HepG2 (cell line): ENCODE results near the gene TEX14. TPM values are rescaled to one million over a fixed set of nuclear protein-coding genes. Genes with fewer than 3 reads are reported as not detected.

Experiments used
- ATF7 ChIP-seq, 2 experiments: fragments of 450-650 bp in 1 of 2; sonication (generic) in 1 of 2; formaldehyde crosslinking in 1 of 2; IDR thresholded peaks; 2 replicates each; pipeline versions ENCODE4 v1.4.0 to v1.6.1; 2016 to 2020; ENCODE audit warnings: antibody characterized with exemption in 1 of 2, mild to moderate bottlenecking in 1 of 2, missing genetic modification reagents in 1 of 2
- ATM ChIP-seq: fragments of 450-650 bp; IDR thresholded peaks from 2 replicates; pipeline ENCODE4 v1.7.1; 2017; ENCODE audit warnings: mild to moderate bottlenecking, borderline replicate concordance
- CENPX ChIP-seq: sonication (generic); formaldehyde crosslinking; IDR thresholded peaks from 2 replicates; pipeline ENCODE4 v1.9.0; 2021; ENCODE audit warnings: mild to moderate bottlenecking, missing genetic modification reagents, moderate library complexity
- JUND ChIP-seq: sonication (generic); formaldehyde crosslinking; IDR thresholded peaks from 2 replicates; pipeline ENCODE4 v1.8.0; 2022; ENCODE audit warnings: mild to moderate bottlenecking, missing genetic modification reagents
- MTF2 ChIP-seq: sonication (generic); formaldehyde crosslinking; IDR thresholded peaks from 2 replicates; pipeline ENCODE4 v1.5.0; 2020; ENCODE audit warnings: missing genetic modification reagents, borderline replicate concordance
- MXD4 ChIP-seq: IDR thresholded peaks from 2 replicates; pipeline ENCODE4 v1.6.1; 2016; ENCODE audit warnings: mild to moderate bottlenecking, missing biosample characterization, missing genetic modification reagents
- RCOR2 ChIP-seq: IDR thresholded peaks from 2 replicates; pipeline ENCODE4 v1.6.1; 2016; ENCODE audit warnings: missing biosample characterization, missing genetic modification reagents
- RNF219 ChIP-seq: sonication (generic); formaldehyde crosslinking; IDR thresholded peaks from 2 replicates; pipeline ENCODE4 v1.5.0; 2020; ENCODE audit warnings: mild to moderate bottlenecking, missing genetic modification reagents
- RXRA ChIP-seq: sonication (generic); formaldehyde crosslinking; IDR thresholded peaks from 2 replicates; pipeline ENCODE4 v1.5.1; 2020; ENCODE audit warnings: missing genetic modification reagents
- RXRB ChIP-seq: IDR thresholded peaks from 2 replicates; pipeline ENCODE4 v1.6.1; 2016; ENCODE audit warnings: borderline replicate concordance, missing genetic modification reagents, missing compliant biosample characterization
- SMAD1 ChIP-seq: sonication (generic); formaldehyde crosslinking; IDR thresholded peaks from 2 replicates; pipeline ENCODE4 v1.4.0; 2020; ENCODE audit warnings: missing genetic modification reagents, low read depth, mild to moderate bottlenecking, borderline replicate concordance
- SMAD3 ChIP-seq: sonication (generic); formaldehyde crosslinking; IDR thresholded peaks from 2 replicates; pipeline ENCODE4 v1.4.0; 2020; ENCODE audit warnings: missing genetic modification reagents
- SP5 ChIP-seq: IDR thresholded peaks from 2 replicates; pipeline ENCODE4 v1.6.1; 2016; ENCODE audit warnings: low read depth, borderline replicate concordance
- TRIM24 ChIP-seq: sonication (generic); formaldehyde crosslinking; IDR thresholded peaks from 2 replicates; pipeline ENCODE4 v1.8.0; 2022; ENCODE audit warnings: mild to moderate bottlenecking, missing genetic modification reagents
- ZNF530 ChIP-seq: sonication (generic); formaldehyde crosslinking; IDR thresholded peaks from 2 replicates; pipeline ENCODE4 v1.5.0; 2020; ENCODE audit warnings: low read depth, mild to moderate bottlenecking, missing genetic modification reagents
- ZNF563 ChIP-seq: sonication (generic); formaldehyde crosslinking; IDR thresholded peaks from 2 replicates; pipeline ENCODE4 v1.8.0; 2022; ENCODE audit warnings: mild to moderate bottlenecking, moderate library complexity, missing genetic modification reagents
- ZNF577 ChIP-seq: sonication (generic); formaldehyde crosslinking; IDR thresholded peaks from 2 replicates; pipeline ENCODE4 v1.4.0; 2020; ENCODE audit warnings: mild to moderate bottlenecking, low read depth, missing genetic modification reagents, borderline replicate concordance
- ZNF629 ChIP-seq: sonication (generic); formaldehyde crosslinking; conservative IDR thresholded peaks from 2 replicates; pipeline ENCODE4 v1.5.0; 2020; ENCODE audit warnings: missing genetic modification reagents
- polyA plus RNA-seq, 8 experiments: library from polyadenylated mRNA; depleted of rRNA in 3 of 8; stranded (reverse) in 7 of 8; unstranded in 1 of 8; fragments of >200 nt; fragmentation: Illumina TruSeq in 4 of 8; extraction: Trizol in 4 of 8; gene quantifications; 2 replicates each; pipeline versions ENCODE4 v1.2.1 to v1.2.3, GENCODE V29; 2011 to 2016; ENCODE audit warnings: low read depth in 4 of 8, missing spikeins in 1 of 8, mixed read lengths in 1 of 8; ENCODE audit not compliant: insufficient read depth in 1 of 8
- total RNA-seq, 5 experiments: library from RNA; depleted of rRNA; stranded (reverse); fragments of >200 nt; fragmentation: Illumina TruSeq; extraction: Trizol; gene quantifications; 2 replicates each; pipeline ENCODE4 v1.2.3, GENCODE V29; 2016; ENCODE audit warnings: low read depth in 1 of 5
- TF ChIP-seq, protein P1 (sequence below): sonication (generic); formaldehyde crosslinking; IDR thresholded peaks from 2 replicates; pipeline ENCODE4 v1.4.0; 2020; ENCODE audit warnings: missing genetic modification reagents, borderline replicate concordance
- TF ChIP-seq, protein P2 (sequence below): sonication (generic); formaldehyde crosslinking; IDR thresholded peaks from 2 replicates; pipeline ENCODE4 v1.9.0; 2021; ENCODE audit warnings: missing genetic modification reagents, borderline replicate concordance

TEX14 gene
- total and polyA plus RNA-seq, 2 of the 13 experiments (the other 11 are each of a cell fraction or from before 2014, with no cell fraction given), result 0.04 to 0.07 TPM

GRCh38 chr17:58692239-58693055 is 602 bp upstream of the TEX14 start, which contains the start of gene RAD51C (continued):
- TF ChIP-seq SMAD1 (CRISPR knock-in tag), result peak; percentile 81; the same call in 1 of the 2 replicates
- TF ChIP-seq, protein P1, sequence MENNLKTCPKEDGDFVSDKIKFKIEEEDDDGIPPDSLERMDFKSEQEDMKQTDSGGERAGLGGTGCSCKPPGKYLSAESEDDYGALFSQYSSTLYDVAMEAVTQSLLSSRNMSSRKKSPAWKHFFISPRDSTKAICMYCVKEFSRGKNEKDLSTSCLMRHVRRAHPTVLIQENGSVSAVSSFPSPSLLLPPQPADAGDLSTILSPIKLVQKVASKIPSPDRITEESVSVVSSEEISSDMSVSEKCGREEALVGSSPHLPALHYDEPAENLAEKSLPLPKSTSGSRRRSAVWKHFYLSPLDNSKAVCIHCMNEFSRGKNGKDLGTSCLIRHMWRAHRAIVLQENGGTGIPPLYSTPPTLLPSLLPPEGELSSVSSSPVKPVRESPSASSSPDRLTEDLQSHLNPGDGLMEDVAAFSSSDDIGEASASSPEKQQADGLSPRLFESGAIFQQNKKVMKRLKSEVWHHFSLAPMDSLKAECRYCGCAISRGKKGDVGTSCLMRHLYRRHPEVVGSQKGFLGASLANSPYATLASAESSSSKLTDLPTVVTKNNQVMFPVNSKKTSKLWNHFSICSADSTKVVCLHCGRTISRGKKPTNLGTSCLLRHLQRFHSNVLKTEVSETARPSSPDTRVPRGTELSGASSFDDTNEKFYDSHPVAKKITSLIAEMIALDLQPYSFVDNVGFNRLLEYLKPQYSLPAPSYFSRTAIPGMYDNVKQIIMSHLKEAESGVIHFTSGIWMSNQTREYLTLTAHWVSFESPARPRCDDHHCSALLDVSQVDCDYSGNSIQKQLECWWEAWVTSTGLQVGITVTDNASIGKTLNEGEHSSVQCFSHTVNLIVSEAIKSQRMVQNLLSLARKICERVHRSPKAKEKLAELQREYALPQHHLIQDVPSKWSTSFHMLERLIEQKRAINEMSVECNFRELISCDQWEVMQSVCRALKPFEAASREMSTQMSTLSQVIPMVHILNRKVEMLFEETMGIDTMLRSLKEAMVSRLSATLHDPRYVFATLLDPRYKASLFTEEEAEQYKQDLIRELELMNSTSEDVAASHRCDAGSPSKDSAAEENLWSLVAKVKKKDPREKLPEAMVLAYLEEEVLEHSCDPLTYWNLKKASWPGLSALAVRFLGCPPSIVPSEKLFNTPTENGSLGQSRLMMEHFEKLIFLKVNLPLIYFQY, result peak; percentile 87
- peak; percentile 24; the same call in 1 of the 2 replicates for TF ChIP-seq ZNF629 (CRISPR knock-in tag)
- peak; percentile 93 for TF ChIP-seq MXD4 (CRISPR knock-in tag)
- TF ChIP-seq ZNF530 (CRISPR knock-in tag), result peak; percentile 44; the same call in 1 of the 2 replicates
- TF ChIP-seq CENPX (CRISPR knock-in tag), result no peak
- TF ChIP-seq, protein P2, sequence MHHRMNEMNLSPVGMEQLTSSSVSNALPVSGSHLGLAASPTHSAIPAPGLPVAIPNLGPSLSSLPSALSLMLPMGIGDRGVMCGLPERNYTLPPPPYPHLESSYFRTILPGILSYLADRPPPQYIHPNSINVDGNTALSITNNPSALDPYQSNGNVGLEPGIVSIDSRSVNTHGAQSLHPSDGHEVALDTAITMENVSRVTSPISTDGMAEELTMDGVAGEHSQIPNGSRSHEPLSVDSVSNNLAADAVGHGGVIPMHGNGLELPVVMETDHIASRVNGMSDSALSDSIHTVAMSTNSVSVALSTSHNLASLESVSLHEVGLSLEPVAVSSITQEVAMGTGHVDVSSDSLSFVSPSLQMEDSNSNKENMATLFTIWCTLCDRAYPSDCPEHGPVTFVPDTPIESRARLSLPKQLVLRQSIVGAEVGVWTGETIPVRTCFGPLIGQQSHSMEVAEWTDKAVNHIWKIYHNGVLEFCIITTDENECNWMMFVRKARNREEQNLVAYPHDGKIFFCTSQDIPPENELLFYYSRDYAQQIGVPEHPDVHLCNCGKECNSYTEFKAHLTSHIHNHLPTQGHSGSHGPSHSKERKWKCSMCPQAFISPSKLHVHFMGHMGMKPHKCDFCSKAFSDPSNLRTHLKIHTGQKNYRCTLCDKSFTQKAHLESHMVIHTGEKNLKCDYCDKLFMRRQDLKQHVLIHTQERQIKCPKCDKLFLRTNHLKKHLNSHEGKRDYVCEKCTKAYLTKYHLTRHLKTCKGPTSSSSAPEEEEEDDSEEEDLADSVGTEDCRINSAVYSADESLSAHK (CRISPR knock-in tag), result no peak; the same call in 1 of the 2 replicates
- peak; percentile 95 for TF ChIP-seq SMAD3 (CRISPR knock-in tag)
- TF ChIP-seq TRIM24 (CRISPR knock-in tag), result no peak; the same call in 1 of the 2 replicates
- no peak; the same call in 1 of the 2 replicates for TF ChIP-seq SP5
- peak; percentile 98 for TF ChIP-seq ZNF563 (CRISPR knock-in tag)
- no peak for TF ChIP-seq MTF2
- TF ChIP-seq ATM, result no peak
- TF ChIP-seq JUND (CRISPR knock-in tag), result peak; percentile 12; the same call in 1 of the 2 replicates
- no peak for TF ChIP-seq RNF219 (CRISPR knock-in tag)
- peak; percentile 71 for TF ChIP-seq RXRB (CRISPR knock-in tag)
- TF ChIP-seq RCOR2 (CRISPR knock-in tag), result peak; percentile 19; the same call in 1 of the 2 replicates
- peak; percentile 81; the same call in 1 of the 2 replicates for TF ChIP-seq RXRA (CRISPR knock-in tag)
- TF ChIP-seq ZNF577 (CRISPR knock-in tag), result no peak
- peak; percentile 79 for TF ChIP-seq ATF7 (IDR thresholded peaks at IDR 0.05)
- peak; percentile 96 for TF ChIP-seq ATF7 (CRISPR knock-in tag; IDR thresholded peaks at IDR 0.05)
